HG03097 (cell line): ENCODE measurements around the gene ZNF322.
A peak's percentile ranks its signal among the peaks of the same experiment; 100 is the strongest.

Experiments
- ATAC-seq: cut with Tn5 transposase; IDR thresholded peaks from one replicate; pipeline ENCODE4 v1.9.1; 2021; ENCODE audit not compliant: unreplicated experiment, low FRiP score

The ZNF322 gene

DNA sequence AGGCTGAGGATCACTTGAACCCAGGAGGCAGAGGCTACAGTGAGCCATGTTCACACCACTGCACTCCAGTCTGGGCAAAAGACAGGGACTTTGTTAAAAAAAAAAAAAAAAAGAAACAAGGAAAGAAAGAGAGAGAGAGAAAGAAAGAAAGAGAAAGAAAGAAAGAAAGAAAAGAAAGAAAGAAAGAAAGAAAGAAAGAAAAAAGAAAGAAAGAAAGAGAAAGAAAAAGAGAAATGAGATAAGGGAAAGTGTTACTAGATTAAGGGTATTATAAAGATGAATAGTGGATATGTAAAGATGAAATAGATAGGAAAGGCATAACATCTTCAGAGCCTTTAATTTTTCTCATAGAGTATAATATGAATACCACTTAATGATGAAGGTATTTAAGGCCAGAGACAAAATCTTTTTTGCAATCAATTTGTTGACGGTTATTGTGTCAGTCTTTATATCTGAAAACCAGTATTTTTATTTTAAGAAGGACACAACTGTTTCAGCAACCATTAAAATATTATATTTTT lies 36.1 kb downstream of the ZNF322 start:
- ATAC-seq = no peak

- ATAC-seq = no peak
Observed at GRCh38 chr6:26613689-26614683, 45.6 kb downstream of the ZNF322 start.

GRCh38 chr6:26613201-26613600 lies 46.3 kb downstream of the ZNF322 start:
- ATAC-seq = no peak

DNA sequence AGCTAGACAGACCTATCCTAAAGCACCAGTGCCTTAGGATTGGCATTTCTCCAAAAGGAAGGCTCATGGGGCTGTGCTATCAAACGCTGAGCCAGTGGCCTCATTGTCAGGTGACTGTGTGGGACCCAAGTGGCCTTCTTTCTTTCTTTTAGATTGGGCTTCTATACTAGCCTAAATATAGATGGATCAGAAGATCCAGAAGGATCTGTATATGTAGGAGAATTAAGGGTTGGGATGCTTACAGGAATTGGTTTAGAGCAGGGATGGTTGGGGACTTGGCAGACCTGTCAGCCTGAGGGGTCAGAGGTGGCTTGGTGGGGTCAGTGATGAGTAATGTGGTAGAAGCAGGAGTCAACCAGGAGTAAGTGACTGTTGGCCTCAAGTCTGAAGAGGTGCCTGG lies 47.9 kb downstream of the ZNF322 start:
- no peak for ATAC-seq

DNA sequence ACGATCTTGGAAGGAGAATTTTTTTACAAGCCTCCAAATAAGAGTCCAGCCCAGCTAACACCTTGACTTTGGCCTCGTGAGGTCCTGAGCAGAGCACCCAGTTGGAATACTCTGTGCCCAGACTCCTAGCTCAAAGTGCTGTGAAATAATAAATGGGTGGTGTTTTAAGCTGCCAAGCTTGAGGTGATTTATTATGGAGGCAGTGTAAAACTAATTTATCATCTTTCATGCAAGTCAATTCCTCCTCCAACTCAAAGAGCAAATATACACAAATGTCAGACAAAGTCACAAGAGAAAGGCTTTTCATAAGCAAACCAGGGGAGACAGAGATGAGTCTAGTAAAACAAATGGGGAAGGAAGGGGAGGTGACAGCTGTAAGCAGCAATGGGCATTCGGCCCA lies 50.1 kb downstream of the ZNF322 start:
- no peak for ATAC-seq

- no peak for ATAC-seq
Observed at GRCh38 chr6:26607434-26608230, 51.9 kb downstream of the ZNF322 start.

- ATAC-seq = no peak
Observed at GRCh38 chr6:26604797-26605196, 54.7 kb downstream of the ZNF322 start.

- ATAC-seq = no peak
Observed at GRCh38 chr6:26604026-26604425, 55.5 kb downstream of the ZNF322 start.

- no peak for ATAC-seq
Observed at GRCh38 chr6:26602262-26602661, 57.3 kb downstream of the ZNF322 start.

GRCh38 chr6:26600759-26601158 lies 58.8 kb downstream of the ZNF322 start:
- ATAC-seq = no peak

DNA sequence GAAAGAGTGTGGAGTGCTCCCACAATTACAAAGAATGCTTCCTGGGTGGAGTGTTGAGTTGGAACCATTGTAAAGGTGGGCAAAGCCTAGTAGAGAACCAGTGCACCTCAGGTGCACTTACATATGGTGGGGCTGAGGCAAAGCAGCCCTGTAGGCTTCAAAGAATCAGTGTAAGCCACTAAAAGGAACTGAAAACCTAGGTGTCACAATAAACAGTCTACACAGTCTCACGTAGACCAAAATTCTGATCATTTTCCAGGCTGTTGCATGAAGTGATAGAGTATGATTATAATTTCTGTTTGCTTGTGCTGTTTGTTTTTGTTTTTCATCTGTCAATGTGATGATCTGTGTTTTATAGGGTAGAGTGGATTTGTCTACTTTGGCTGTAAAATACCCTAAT lies 60.0 kb downstream of the ZNF322 start:
- no peak for ATAC-seq

- no peak for ATAC-seq
Observed at GRCh38 chr6:26599134-26599533, 60.4 kb downstream of the ZNF322 start.

DNA sequence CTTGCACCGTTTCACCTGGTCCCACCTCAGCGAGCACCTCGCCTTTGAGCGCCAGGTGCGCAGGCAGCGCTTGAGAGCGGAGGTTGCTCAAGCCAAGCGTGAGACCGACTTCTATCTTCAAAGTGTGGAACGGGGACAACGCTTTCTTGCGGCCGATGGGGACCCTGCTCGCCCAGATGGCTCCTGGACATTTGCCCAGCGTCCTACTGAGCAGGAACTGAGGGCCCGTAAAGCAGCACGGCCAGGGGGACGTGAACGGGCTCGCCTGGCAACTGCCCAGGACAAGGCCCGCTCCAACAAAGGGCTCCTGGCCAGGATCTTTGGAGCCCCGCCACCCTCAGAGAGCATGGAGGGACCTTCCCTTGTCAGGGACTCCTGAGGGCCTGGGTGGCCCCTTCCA lies 61.3 kb downstream of the ZNF322 start:
- no peak for ATAC-seq

- ATAC-seq = no peak
Observed at GRCh38 chr6:26597821-26598220, 61.7 kb downstream of the ZNF322 start.

- no peak for ATAC-seq
Observed at GRCh38 chr6:26597389-26597766, 62.2 kb downstream of the ZNF322 start.

DNA sequence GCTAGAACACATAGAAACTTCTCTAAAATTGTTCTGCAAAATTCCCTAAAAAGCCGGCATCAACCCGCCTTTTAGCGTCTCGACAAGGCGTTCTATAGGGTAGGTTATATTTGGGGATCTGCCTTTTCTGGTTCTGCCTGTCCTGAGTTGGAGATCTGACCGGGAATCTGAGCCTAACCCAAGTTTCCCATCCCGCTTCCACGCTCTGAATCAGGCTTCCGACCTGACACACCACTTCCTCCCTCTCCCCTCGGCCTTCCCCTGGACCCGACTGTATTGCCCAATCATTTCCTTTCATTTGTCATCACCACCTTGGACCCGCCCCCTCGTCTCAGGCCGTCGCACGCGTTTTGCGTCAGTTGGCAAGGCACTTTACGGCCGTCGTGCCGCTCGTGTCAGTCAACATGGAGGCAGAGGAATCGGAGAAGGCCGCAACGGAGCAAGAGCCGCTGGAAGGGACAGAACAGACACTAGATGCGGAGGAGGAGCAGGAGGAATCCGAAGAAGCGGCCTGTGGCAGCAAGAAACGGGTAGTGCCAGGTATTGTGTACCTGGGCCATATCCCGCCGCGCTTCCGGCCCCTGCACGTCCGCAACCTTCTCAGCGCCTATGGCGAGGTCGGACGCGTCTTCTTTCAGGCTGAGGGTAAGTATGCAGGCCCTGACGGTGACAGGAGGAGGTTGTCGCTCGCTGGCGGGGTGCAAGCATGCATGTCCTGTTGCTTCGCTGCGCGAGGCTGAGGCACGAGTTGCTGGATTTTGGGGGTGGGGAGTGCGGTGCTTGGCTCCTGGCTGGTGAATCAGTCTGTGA lies 62.8 kb downstream of the ZNF322 start, which contains the start of gene ABT1:
TSS of gene ABT1 (plus strand) at position 375 of the 810 bp plus-strand sequence. CDS start at position 405, 30 bp downstream.
- ATAC-seq = peak; percentile 67

DNA sequence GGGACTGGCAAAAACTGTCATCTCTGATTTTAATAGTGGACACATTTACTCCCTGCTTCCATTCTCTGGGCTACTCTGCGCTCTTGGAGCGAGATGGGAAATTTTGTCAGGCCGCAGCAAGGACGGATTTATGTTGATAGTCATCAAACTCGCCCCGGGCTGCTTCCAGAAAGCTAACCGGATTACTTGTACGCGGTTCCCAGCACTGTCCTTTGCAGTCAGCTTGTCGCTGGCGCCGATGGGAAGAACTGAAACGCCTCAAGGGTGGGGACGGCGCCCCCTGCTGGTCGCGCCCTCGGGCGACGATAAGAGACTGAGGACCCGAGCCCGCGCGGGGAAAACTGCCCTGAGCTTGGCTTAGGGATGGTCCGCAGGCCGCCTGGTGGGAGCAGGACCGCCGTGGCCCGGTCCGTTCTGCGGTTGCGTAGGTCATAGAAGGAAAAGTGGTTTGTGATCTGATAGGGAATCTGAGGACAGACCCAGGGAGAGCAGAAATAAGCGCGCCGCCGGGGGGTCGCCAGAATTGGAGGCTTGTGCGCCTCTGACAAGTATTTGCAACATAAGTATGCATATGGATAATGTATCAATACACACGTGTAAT lies 63.8 kb downstream of the ZNF322 start:
- ATAC-seq = peak; percentile 52

DNA sequence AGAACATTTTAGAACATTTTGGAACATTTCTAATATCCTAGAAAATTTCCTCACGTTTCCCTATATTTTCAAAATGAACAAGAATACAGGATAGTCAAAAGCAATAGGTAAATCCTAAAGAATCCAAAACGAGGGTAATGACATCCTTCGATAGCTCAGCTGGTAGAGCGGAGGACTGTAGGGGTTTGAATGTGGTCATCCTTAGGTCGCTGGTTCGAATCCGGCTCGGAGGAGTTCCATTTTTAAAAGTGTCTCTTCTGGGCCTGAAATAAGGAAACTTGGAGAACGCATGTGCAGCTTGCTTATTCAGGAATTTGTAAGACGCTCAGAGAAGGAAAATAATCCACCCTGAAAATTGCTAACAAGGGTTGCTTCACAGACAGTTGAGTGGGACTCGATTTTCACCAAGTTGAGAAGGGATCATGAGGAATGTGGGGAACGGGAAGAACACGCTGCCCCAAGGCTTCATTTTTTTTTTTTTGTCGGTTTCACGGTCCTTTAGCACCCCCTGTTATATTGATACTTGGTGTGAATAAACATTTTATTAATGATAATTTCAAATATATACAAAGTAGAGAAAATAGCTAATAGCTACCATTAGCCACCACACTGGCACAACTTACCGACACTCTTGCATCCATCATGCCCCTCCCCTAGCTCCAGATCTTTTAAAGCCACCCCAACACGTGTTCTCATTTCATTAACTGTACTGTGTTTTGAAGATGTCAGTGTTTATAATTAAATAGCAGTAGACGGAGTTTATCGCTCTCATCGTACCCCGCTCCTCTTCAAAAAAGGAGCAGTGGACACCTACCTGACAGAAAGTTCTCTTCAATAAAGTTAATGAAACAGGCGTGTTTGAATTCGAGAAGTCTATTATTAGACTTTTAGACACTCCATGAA lies 64.6 kb downstream of the ZNF322 start:
- no peak for ATAC-seq

GRCh38 chr6:26594131-26594498 lies 65.4 kb downstream of the ZNF322 start:
- no peak for ATAC-seq
